ENCODE measurements around the gene CNTN5.
"Not testable (repeated sequence)": the region's sequence is repeated elsewhere in the genome, so short reads cannot be mapped to it uniquely, and the experiment has no call there.

CNTN5 gene

DNA sequence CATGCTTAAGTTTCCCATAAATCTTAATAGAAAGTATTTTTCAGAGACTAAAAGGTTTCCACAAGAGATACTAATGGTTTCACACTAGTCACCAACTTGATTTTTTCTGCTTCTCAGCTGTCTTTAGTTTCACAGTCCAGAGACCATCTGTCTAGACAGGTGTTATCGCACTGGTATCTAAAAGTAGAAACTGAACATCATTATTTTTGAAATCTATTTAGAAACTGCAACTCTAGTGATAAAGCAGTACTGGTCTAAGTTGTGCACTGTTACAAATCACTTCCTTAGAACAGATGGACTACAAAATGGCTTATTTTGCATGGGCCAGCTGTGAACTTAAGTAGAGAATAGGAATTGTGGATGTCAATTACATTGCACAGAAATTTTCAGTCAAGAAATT lies 78.0 kb downstream of the CNTN5 start:
- Histone ChIP-seq H3K4me3 (ENCODE audit: low read depth, low read length) (no peak overlapping the region), H3K4me1 (ENCODE audit: control insufficient read depth, insufficient read depth, low read length) (no peaks in the 10 kb centered on the region), H3K36me3 (ENCODE audit: control insufficient read depth in 2 of 2, insufficient read depth in 1 of 2, low read length in 2 of 2) (no peaks in the 10 kb centered on the region), H3K9me3 (ENCODE audit: control insufficient read depth, insufficient read depth, low read depth, low read length) (no peaks in the 10 kb centered on the region), H3K27ac (ENCODE audit: extremely low read depth, low read depth, low read length) (no peak overlapping the region)
- TF ChIP-seq ZNF571 (tag by site-specific recombination; IDR thresholded peaks at IDR 0.05), result no peak
- TF ChIP-seq BCL11A (tag by site-specific recombination; IDR thresholded peaks at IDR 0.05; ENCODE audit: low read depth), result no peak
- TF ChIP-seq ZNF426 (tag by site-specific recombination; IDR thresholded peaks at IDR 0.05), result no peak
- no peak for TF ChIP-seq ZNF10 (tag by site-specific recombination; IDR thresholded peaks at IDR 0.05)
- TF ChIP-seq ZNF37A (tag by site-specific recombination; IDR thresholded peaks at IDR 0.05), result no peak
- TF ChIP-seq ZBTB48 (tag by site-specific recombination; IDR thresholded peaks at IDR 0.05), result no peak
- POLR2A ChIA-PET, result no interaction called here
- CTCF ChIA-PET, result no interaction called here

DNA sequence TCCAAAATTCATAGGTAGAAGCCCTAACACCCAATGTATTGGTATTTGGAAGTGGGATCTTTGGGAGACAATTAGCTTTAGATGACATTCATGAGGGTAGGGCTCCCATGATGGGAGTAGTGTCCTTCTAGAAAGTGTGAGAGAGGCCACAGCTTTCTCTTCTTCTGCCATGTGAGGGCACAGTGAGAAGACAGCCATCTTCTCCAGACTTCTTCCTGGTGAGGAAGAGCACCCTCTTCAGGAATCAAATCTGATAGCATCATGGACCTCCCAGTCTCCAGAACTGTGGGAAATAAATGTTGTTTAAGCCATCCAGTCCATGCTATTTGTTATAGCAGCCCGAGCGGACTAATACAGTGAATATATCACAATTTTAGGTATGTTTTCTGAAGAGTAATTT lies 96.9 kb downstream of the CNTN5 start:
- H3K9me3 ChIP-seq (ENCODE audit: control insufficient read depth, insufficient read depth, low read depth, low read length), result no peaks in the 10 kb centered on the region
- POLR2A ChIA-PET, result no interaction called here
- CTCF ChIA-PET, result no interaction called here
- no peaks in the 10 kb centered on the region for H3K36me3 ChIP-seq (ENCODE audit: control insufficient read depth in 2 of 2, insufficient read depth in 1 of 2, low read length in 2 of 2)
- H3K4me1 ChIP-seq (ENCODE audit: control insufficient read depth, insufficient read depth, low read length), result no peaks in the 10 kb centered on the region
- no peak overlapping the region for H3K4me3 ChIP-seq (ENCODE audit: low read depth, low read length)
- no peak overlapping the region for H3K27ac ChIP-seq (ENCODE audit: extremely low read depth, low read depth, low read length)
- TF ChIP-seq ZNF133 (tag by site-specific recombination; IDR thresholded peaks at IDR 0.05) (no peak), ZNF24 (tag by site-specific recombination; IDR thresholded peaks at IDR 0.05) (no peak), ZFHX2 (tag by site-specific recombination; conservative IDR thresholded peaks at IDR 0.05) (no peak), ZNF239 (tag by site-specific recombination; IDR thresholded peaks at IDR 0.05) (no peak), ZNF560 (tag by site-specific recombination; IDR thresholded peaks at IDR 0.05; ENCODE audit: borderline replicate concordance) (no peak), ZNF621 (tag by site-specific recombination; IDR thresholded peaks at IDR 0.05) (no peak), GLI4 (tag by site-specific recombination; IDR thresholded peaks at IDR 0.05) (no peak), ZFP41 (tag by site-specific recombination; IDR thresholded peaks at IDR 0.05; ENCODE audit: borderline replicate concordance) (no peak)
- TF ChIP-seq, protein P1, sequence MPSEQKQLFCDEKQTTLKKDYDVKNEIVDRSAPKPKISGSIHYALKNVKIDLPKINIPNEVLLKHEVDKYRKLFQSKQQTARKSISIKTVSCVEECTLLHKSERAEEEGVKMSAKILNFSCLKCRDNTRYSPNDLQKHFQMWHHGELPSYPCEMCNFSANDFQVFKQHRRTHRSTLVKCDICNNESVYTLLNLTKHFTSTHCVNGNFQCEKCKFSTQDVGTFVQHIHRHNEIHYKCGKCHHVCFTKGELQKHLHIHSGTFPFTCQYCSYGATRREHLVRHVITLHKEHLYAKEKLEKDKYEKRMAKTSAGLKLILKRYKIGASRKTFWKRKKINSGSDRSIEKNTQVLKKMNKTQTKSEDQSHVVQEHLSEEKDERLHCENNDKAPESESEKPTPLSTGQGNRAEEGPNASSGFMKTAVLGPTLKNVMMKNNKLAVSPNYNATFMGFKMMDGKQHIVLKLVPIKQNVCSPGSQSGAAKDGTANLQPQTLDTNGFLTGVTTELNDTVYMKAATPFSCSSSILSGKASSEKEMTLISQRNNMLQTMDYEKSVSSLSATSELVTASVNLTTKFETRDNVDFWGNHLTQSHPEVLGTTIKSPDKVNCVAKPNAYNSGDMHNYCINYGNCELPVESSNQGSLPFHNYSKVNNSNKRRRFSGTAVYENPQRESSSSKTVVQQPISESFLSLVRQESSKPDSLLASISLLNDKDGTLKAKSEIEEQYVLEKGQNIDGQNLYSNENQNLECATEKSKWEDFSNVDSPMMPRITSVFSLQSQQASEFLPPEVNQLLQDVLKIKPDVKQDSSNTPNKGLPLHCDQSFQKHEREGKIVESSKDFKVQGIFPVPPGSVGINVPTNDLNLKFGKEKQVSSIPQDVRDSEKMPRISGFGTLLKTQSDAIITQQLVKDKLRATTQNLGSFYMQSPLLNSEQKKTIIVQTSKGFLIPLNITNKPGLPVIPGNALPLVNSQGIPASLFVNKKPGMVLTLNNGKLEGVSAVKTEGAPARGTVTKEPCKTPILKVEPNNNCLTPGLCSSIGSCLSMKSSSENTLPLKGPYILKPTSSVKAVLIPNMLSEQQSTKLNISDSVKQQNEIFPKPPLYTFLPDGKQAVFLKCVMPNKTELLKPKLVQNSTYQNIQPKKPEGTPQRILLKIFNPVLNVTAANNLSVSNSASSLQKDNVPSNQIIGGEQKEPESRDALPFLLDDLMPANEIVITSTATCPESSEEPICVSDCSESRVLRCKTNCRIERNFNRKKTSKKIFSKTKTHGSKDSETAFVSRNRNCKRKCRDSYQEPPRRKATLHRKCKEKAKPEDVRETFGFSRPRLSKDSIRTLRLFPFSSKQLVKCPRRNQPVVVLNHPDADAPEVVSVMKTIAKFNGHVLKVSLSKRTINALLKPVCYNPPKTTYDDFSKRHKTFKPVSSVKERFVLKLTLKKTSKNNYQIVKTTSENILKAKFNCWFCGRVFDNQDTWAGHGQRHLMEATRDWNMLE (tag by site-specific recombination; conservative IDR thresholded peaks at IDR 0.05; ENCODE audit: low read depth), result no peak
- TF ChIP-seq, protein P2, sequence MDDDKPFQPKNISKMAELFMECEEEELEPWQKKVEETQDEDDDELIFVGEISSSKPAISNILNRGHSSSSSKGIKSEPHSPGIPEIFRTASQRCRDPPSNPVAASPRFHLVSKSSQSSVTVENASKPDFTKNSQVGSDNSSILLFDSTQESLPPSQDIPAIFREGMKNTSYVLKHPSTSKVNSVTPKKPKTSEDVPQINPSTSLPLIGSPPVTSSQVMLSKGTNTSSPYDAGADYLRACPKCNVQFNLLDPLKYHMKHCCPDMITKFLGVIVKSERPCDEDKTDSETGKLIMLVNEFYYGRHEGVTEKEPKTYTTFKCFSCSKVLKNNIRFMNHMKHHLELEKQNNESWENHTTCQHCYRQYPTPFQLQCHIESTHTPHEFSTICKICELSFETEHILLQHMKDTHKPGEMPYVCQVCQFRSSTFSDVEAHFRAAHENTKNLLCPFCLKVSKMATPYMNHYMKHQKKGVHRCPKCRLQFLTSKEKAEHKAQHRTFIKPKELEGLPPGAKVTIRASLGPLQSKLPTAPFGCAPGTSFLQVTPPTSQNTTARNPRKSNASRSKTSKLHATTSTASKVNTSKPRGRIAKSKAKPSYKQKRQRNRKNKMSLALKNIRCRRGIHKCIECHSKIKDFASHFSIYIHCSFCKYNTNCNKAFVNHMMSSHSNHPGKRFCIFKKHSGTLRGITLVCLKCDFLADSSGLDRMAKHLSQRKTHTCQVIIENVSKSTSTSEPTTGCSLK (tag by site-specific recombination; IDR thresholded peaks at IDR 0.05), result no peak

DNA sequence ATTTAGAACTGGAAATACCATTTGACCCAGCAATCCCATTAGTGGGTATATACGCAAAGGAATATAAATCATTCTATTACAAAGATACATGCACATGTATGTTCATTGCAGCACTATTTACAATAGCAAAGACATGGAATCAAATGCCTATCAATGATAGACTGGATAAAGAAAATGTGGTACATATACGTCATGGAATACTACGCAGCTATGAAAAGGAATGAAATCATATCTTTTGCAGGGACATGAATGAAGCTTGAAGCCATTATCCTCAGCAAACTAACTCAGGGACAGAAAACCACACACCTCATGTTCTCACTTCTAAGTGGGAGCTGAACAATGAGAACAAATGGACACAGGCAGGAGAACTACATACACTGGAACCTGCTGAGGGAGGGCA lies 113.1 kb downstream of the CNTN5 start:
- H3K36me3 ChIP-seq (ENCODE audit: control insufficient read depth in 2 of 2, insufficient read depth in 1 of 2, low read length in 2 of 2); H3K27ac ChIP-seq (ENCODE audit: extremely low read depth, low read depth, low read length); H3K4me1 ChIP-seq (ENCODE audit: control insufficient read depth, insufficient read depth, low read length); POLR2A ChIA-PET; H3K9me3 ChIP-seq (ENCODE audit: control insufficient read depth, insufficient read depth, low read depth, low read length); H3K4me3 ChIP-seq (ENCODE audit: low read depth, low read length): not testable (repeated sequence)
- CTCF ChIA-PET, result interaction anchor here (0.7 kb wide), 1 partner anchor 109 kb away, joined by 4 read pairs; no protein-coding TSS in a partner anchor
- TF ChIP-seq ZNF146 (tag by site-specific recombination; IDR thresholded peaks at IDR 0.05), result 0 out of 2 replicates have a peak, but pooled peaks have one; percentile 16

All from HEK293 (cell line).